EL (cell line): ENCODE results near the gene SEC61A2.

ENCODE experiments used
- DNase-seq: peaks from one replicate; pipeline ENCODE4 v3.0.0-alpha.2; 2016

The SEC61A2 gene

GRCh38 chr10:12200850-12201249 lies 71.4 kb downstream of the SEC61A2 start:
- DNase-seq, result no peak

- peak; percentile 18 for DNase-seq
Observed at GRCh38 chr10:12201543-12201942, 72.1 kb downstream of the SEC61A2 start.

GRCh38 chr10:12202226-12202625 lies 72.7 kb downstream of the SEC61A2 start:
- DNase-seq, result no peak

GRCh38 chr10:12205082-12205481 lies 75.6 kb downstream of the SEC61A2 start:
- no peak for DNase-seq

GRCh38 chr10:12207114-12207513 lies 77.6 kb downstream of the SEC61A2 start:
- DNase-seq, result no peak

GRCh38 chr10:12208460-12208859 lies 79.0 kb downstream of the SEC61A2 start:
- no peak for DNase-seq

GRCh38 chr10:12212454-12212853 lies 83.0 kb downstream of the SEC61A2 start:
- no peak for DNase-seq

GRCh38 chr10:12213621-12214020 lies 84.1 kb downstream of the SEC61A2 start:
- no peak for DNase-seq

- no peak for DNase-seq
Observed at GRCh38 chr10:12214093-12214492, 84.6 kb downstream of the SEC61A2 start.

- peak; percentile 61 for DNase-seq
Observed at GRCh38 chr10:12214763-12215218, 85.3 kb downstream of the SEC61A2 start.
